NB4 (cell line): ENCODE data around the gene ENOX1.

ENCODE experiments used
- DNase-seq: peaks from one replicate; pipeline ENCODE4 v3.0.0; 2010; ENCODE audit warnings: low read depth
- H3K4me3 ChIP-seq: one replicate; pipeline ENCODE4 v1.5.1; 2011; ENCODE audit warnings: mild to moderate bottlenecking, low read depth, low read length, moderate library complexity
- CTCF ChIP-seq: IDR thresholded peaks from one replicate; pipeline ENCODE4 v1.5.1; 2012; ENCODE audit warnings: low read depth, low read length
- MAX ChIP-seq: IDR thresholded peaks from 2 replicates; pipeline ENCODE4 v1.6.1; 2011; ENCODE audit warnings: low read depth, low read length
- MYC ChIP-seq: IDR thresholded peaks from 2 replicates; pipeline ENCODE4 v1.6.1; 2011; ENCODE audit warnings: low read depth, low read length
- POLR2A ChIP-seq: IDR thresholded peaks from 2 replicates; pipeline ENCODE4 v1.6.1; 2011; ENCODE audit warnings: mild to moderate bottlenecking; ENCODE audit not compliant: insufficient read length; ENCODE audit errors: extremely low read depth

Gene ENOX1

GRCh38 chr13:43573802-43574514 is 212.8 kb downstream of the ENOX1 start:
- H3K4me3 ChIP-seq, result no peak overlapping the region
- TF ChIP-seq MAX, result no peak
- no peak for DNase-seq

GRCh38 chr13:43573361-43573740 is 213.4 kb downstream of the ENOX1 start:
- H3K4me3 ChIP-seq, result no peak overlapping the region
- TF ChIP-seq POLR2A, result no peak
- DNase-seq, result no peak

GRCh38 chr13:43572656-43573360 is 214.0 kb downstream of the ENOX1 start:
- no peak overlapping the region for H3K4me3 ChIP-seq
- DNase-seq, result no peak
- TF ChIP-seq CTCF, result no peak
- TF ChIP-seq MYC, result no peak
- no peak for TF ChIP-seq POLR2A
- no peak for TF ChIP-seq MAX

- no peak overlapping the region for H3K4me3 ChIP-seq
- no peak for DNase-seq
- no peak for TF ChIP-seq CTCF
- TF ChIP-seq MYC, result no peak
- no peak for TF ChIP-seq MAX
- no peak for TF ChIP-seq POLR2A
These were observed 217.1 kb downstream of the ENOX1 start for GRCh38 chr13:43569658-43570057.

- no peak for TF ChIP-seq MAX
- TF ChIP-seq POLR2A, result no peak
- no peak for TF ChIP-seq CTCF
- TF ChIP-seq MYC, result no peak
- no peak overlapping the region for H3K4me3 ChIP-seq
- no peak for DNase-seq
These were observed 219.2 kb downstream of the ENOX1 start for GRCh38 chr13:43567608-43568007.

- no peak overlapping the region for H3K4me3 ChIP-seq
- no peak for DNase-seq
- TF ChIP-seq MAX, result no peak
- TF ChIP-seq MYC, result no peak
- TF ChIP-seq POLR2A, result no peak
- no peak for TF ChIP-seq CTCF
These were observed 221.8 kb downstream of the ENOX1 start for GRCh38 chr13:43564952-43565351.

GRCh38 chr13:43561081-43561480 is 225.7 kb downstream of the ENOX1 start:
- TF ChIP-seq CTCF (no peak), MYC (no peak), POLR2A (no peak), MAX (no peak)
- no peak overlapping the region for H3K4me3 ChIP-seq
- DNase-seq, result no peak
